GM23248 (cell line): Measurements from ENCODE around the gene VEZT.

Experiments used
- EZH2 ChIP-seq: fragments of 200-600 bp; sonication (generic); IDR thresholded peaks from 2 replicates; pipeline ENCODE4 v1.6.1; 2018; ENCODE audit warnings: antibody characterized with exemption, mild to moderate bottlenecking; ENCODE audit not compliant: insufficient read depth, poor library complexity, severe bottlenecking
- EZH2phosphoT487 ChIP-seq: fragments of 200-600 bp; sonication (generic); IDR thresholded peaks from 2 replicates; pipeline ENCODE4 v1.6.1; 2018; ENCODE audit warnings: antibody characterized with exemption, moderate library complexity, mild to moderate bottlenecking, low read depth; ENCODE audit not compliant: insufficient read depth

- TF ChIP-seq EZH2phosphoT487 (no peak), EZH2 (no peak)
These were observed 19.7 kb downstream of the VEZT start for GRCh38 chr12:95237315-95237714.
